Gastrocnemius medialis (tissue), 4 donors: ENCODE data around the gene IFT22.

Experiments
- POLR2A ChIP-seq, 2 donors: fragments of 450-650 bp; IDR thresholded peaks; one replicate each; pipeline ENCODE4 v1.6.1; 2017; ENCODE audit warnings: antibody characterized with exemption in 2 of 2, mild to moderate bottlenecking in 2 of 2, moderate library complexity in 2 of 2
- TF ChIP-seq, protein P1 (sequence below), 5 experiments: fragments of 450-650 bp in 3 of 5; fragments of 200-600 bp in 2 of 5; sonication (generic) in 2 of 5; IDR thresholded peaks in 4 of 5; conservative IDR thresholded peaks in 1 of 5; 1 replicate in 4 of 5; 2 replicates in 1 of 5; pipeline ENCODE4 v1.5.1; 2016 to 2019; ENCODE audit warnings: antibody characterized with exemption in 5 of 5, mild to moderate bottlenecking in 3 of 5, moderate library complexity in 3 of 5

DNA sequence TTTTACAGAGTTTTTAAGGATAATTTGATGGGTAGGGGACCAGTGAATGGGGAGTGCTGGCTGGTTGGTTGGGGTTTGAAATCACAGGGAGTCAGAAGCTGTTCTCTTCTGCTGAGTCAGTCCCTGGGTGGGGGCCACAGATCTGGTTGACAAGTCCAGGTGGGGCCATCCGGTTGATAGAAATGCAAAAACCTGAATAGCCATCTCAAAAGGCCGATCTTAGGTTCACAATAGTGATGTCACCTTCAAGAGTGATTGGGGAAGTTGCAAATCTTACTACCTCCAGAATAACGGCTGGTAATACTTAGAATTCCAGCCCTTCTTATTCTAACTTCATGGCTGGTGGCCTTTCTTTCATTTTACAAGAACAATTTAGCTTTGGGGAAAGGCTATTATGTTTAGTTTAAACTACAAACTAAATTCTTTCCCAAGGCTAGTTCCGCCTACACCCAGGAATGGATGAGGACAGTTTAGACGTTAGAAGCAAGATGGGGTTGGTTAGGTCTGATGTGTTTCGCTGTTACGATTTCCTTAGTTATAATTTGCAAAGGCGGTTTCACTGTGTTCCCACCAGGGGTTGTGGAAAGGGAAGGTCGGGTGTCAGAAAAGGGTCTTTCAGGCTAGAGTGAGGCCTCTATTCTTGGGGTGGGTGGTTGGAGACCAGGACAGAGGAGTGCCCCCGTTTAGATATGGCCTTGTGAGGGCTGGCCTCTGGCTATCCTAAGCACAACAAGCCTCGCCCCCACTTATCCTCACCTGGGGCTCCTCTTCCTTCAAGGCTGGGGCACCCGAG lies 27.4 kb downstream of the IFT22 start:
- TF ChIP-seq POLR2A (IDR thresholded peaks at IDR 0.05), result no peak
- TF ChIP-seq, protein P1, sequence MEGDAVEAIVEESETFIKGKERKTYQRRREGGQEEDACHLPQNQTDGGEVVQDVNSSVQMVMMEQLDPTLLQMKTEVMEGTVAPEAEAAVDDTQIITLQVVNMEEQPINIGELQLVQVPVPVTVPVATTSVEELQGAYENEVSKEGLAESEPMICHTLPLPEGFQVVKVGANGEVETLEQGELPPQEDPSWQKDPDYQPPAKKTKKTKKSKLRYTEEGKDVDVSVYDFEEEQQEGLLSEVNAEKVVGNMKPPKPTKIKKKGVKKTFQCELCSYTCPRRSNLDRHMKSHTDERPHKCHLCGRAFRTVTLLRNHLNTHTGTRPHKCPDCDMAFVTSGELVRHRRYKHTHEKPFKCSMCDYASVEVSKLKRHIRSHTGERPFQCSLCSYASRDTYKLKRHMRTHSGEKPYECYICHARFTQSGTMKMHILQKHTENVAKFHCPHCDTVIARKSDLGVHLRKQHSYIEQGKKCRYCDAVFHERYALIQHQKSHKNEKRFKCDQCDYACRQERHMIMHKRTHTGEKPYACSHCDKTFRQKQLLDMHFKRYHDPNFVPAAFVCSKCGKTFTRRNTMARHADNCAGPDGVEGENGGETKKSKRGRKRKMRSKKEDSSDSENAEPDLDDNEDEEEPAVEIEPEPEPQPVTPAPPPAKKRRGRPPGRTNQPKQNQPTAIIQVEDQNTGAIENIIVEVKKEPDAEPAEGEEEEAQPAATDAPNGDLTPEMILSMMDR (IDR thresholded peaks at IDR 0.05 in 4 of 5, conservative IDR thresholded peaks at IDR 0.05 in 1 of 5), result no peak
